Stomach (tissue), 9 donors: Measurements from ENCODE around the gene SCAF4. TPM values are rescaled to one million over a fixed set of nuclear protein-coding genes. Genes with fewer than 3 reads are reported as not detected.

ENCODE experiments used
- DNase-seq, 2 donors: peaks; one replicate each; pipeline versions ENCODE4 v3.0.0 to v3.0.0-alpha.2; 2013 to 2019
- H3K27ac ChIP-seq, 5 donors: fragments of 200-600 bp in 4 of 5; sonication (generic) in 4 of 5; one replicate each; pipeline ENCODE4 v1.5.1; 2013 to 2019; ENCODE audit warnings: mild to moderate bottlenecking in 1 of 5, moderate library complexity in 1 of 5
- H3K27me3 ChIP-seq, 3 donors: fragments of 200-600 bp; sonication (generic); one replicate each; pipeline ENCODE4 v1.5.1; 2017 to 2019; ENCODE audit warnings: mixed run types in 1 of 3
- H3K36me3 ChIP-seq, 4 donors: fragments of 200-600 bp; sonication (generic); 1 replicate in 3 of 4; 2 replicates in 1 of 4; pipeline ENCODE4 v1.5.1; 2016 to 2019
- H3K4me1 ChIP-seq, 4 donors: fragments of 200-600 bp; sonication (generic); one replicate each; pipeline ENCODE4 v1.5.1; 2016 to 2019
- H3K4me3 ChIP-seq, 4 donors: fragments of 200-600 bp; sonication (generic) in 3 of 4; one replicate each; pipeline ENCODE4 v1.5.1; 2016 to 2019; ENCODE audit warnings: mild to moderate bottlenecking in 1 of 4
- H3K9me3 ChIP-seq, 4 donors: fragments of 200-600 bp; sonication (generic); one replicate each; pipeline ENCODE4 v1.5.1; 2016 to 2019
- CTCF ChIP-seq, 7 experiments: fragments of 450-650 bp in 4 of 7; fragments of 200-600 bp in 3 of 7; sonication (generic) in 3 of 7; IDR thresholded peaks; one replicate each; pipeline ENCODE4 v1.5.1; 2016 to 2019; ENCODE audit warnings: antibody characterized with exemption in 7 of 7, control low read depth in 2 of 7, mild to moderate bottlenecking in 1 of 7
- EP300 ChIP-seq: sonication (generic); formaldehyde crosslinking; IDR thresholded peaks from one replicate; pipeline ENCODE4 v1.6.1; 2017; ENCODE audit warnings: antibody characterized with exemption
- POLR2A ChIP-seq, 4 donors: fragments of 450-650 bp; IDR thresholded peaks; one replicate each; pipeline ENCODE4 v1.6.1; 2016; ENCODE audit warnings: antibody characterized with exemption in 4 of 4, control low read depth in 2 of 4, mild to moderate bottlenecking in 1 of 4, moderate library complexity in 1 of 4
- POLR2AphosphoS5 ChIP-seq, 3 donors: sonication (generic); formaldehyde crosslinking; IDR thresholded peaks; one replicate each; pipeline ENCODE4 v1.6.1; 2016; ENCODE audit warnings: antibody characterized with exemption in 3 of 3
- WGBS, 5 donors: extraction: QIAGEN DNeasy Blood & Tissue Kit in 3 of 5; methylation state at CpG; one replicate each; pipeline versions ENCODE4 v1.1.5 to v1.1.7; 2013 to 2018; 5-methylcytosine and 5-hydroxymethylcytosine counted together
- intact Hi-C: fragments of 100-400 bp; cut with DNase I; formaldehyde crosslinking; loops from one replicate; pipeline ENCODE4 v1.15.1; 2023; ENCODE audit warnings: low total_unique reads
- polyA plus RNA-seq, 3 donors: library from polyadenylated mRNA; stranded (reverse); fragments of 200-250 nt; gene quantifications; one replicate each; pipeline ENCODE4 v1.2.3, GENCODE V29; 2013
- small RNA-seq, 4 donors: library from RNA; depleted of rRNA; stranded (forward); fragments of <200 nt; gene quantifications; one replicate each; pipeline ENCODE3, GENCODE V24; 2016
- total RNA-seq, 5 donors: library from RNA; depleted of rRNA; stranded (reverse); fragments of >200 nt; gene quantifications; one replicate each; pipeline versions ENCODE4 v1.1.0 to v1.2.3, GENCODE V29; 2014 to 2016
- donor health status: healthy with polysubstance abuse.
- donor health status: Bipolar disorder and iron deficiency.
- donor health status: healthy.

SCAF4 gene
- total and polyA plus RNA-seq, 8 donors, result 5.4 to 34.4 (median 13.6) TPM

- H3K4me3 ChIP-seq, result no peak overlapping the region
- no peaks in the 10 kb centered on the region for H3K9me3 ChIP-seq
- no peaks in the 10 kb centered on the region for H3K36me3 ChIP-seq
- TF ChIP-seq CTCF (IDR thresholded peaks at IDR 0.05) (no peak), EP300 (no peak), POLR2A (IDR thresholded peaks at IDR 0.05) (no peak), POLR2AphosphoS5 (IDR thresholded peaks at IDR 0.05) (no peak)
- H3K27ac ChIP-seq, result no peak overlapping the region
- intact Hi-C loops, result no loop called here
- H3K27me3 ChIP-seq, result no peaks in the 10 kb centered on the region
- WGBS, 5 donors, result 84 to 89% (median 86%) methylated on average over 11 of the region's 11 CpGs
- H3K4me1 ChIP-seq, result peaks cover 0 to 3% (median 1%) of the 10 kb centered on the region in 4 donors
- no peak for DNase-seq
These were observed 106.9 kb downstream of the SCAF4 start for GRCh38 chr21:31624961-31625491.

GRCh38 chr21:31624181-31624580 lies 107.7 kb downstream of the SCAF4 start:
- TF ChIP-seq CTCF (IDR thresholded peaks at IDR 0.05), result no peak
- TF ChIP-seq EP300, result no peak
- intact Hi-C loops, result no loop called here
- no peaks in the 10 kb centered on the region for H3K36me3 ChIP-seq
- H3K9me3 ChIP-seq, result no peaks in the 10 kb centered on the region
- H3K4me1 ChIP-seq, result no peaks in the 10 kb centered on the region
- no peaks in the 10 kb centered on the region for H3K27me3 ChIP-seq
- 67 to 75% (median 69%) methylated on average over 3 of the region's 3 CpGs for WGBS, 5 donors
- H3K27ac ChIP-seq, result no peak overlapping the region
- DNase-seq, result no peak
- H3K4me3 ChIP-seq, result no peak overlapping the region

DNA sequence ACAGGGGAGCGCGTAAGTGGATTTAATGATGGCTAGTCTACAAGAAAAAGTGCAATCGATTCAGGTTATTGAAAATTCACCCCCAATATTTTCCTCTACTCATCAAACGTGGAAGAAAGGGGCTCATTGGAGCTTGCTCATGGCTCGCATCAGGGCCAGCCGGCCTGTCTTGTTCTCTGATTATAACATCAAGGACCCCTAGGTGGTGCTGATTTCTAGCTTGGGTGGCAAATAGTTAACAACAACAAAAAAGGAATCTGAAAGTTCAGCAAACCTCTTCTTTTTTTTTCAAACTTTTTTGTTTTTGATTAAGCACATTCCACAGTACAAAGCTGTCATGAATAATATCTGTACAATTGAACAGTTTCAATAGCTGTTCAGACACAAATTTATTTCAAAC lies 108.3 kb downstream of the SCAF4 start:
- TF ChIP-seq EP300 (no peak), CTCF (IDR thresholded peaks at IDR 0.05) (no peak), POLR2A (IDR thresholded peaks at IDR 0.05) (no peak), POLR2AphosphoS5 (IDR thresholded peaks at IDR 0.05) (no peak)
- intact Hi-C loops, result no loop called here
- DNase-seq, result no peak
- H3K4me3 ChIP-seq, result no peak overlapping the region
- H3K27me3 ChIP-seq, result no peaks in the 10 kb centered on the region
- H3K9me3 ChIP-seq, result peaks cover 0 to 2% (median 0%) of the 10 kb centered on the region in 4 donors
- no peaks in the 10 kb centered on the region for H3K4me1 ChIP-seq
- H3K27ac ChIP-seq, result no peak overlapping the region
- WGBS, 5 donors, result 81 to 90% (median 86%) methylated on average over 6 of the region's 6 CpGs
- no peaks in the 10 kb centered on the region for H3K36me3 ChIP-seq

DNA sequence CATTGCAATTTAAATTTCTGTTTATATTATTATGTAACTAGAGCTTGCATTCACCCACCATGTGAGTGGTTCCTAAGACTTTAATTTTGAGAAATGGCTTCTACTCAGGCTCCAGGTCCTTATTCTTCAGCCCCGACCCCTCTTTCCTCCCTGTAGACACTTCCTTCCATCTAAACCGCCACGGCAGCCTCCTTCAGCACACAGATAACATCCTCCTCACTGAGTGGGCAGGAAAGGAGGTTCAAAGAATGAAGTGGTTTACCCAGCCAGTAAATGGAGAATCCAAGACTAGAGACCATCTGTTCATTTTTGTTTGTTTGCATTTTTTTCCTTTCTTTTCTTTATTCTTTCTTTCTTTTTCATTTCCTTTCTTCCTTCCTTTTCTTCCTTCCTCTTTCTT lies 109.5 kb downstream of the SCAF4 start:
- Histone ChIP-seq H3K9me3 (peaks cover 0 to 3% (median 0%) of the 10 kb centered on the region in 4 donors), H3K4me3 (no peak overlapping the region), H3K27me3 (no peaks in the 10 kb centered on the region), H3K4me1 (no peaks in the 10 kb centered on the region), H3K36me3 (no peaks in the 10 kb centered on the region), H3K27ac (no peak overlapping the region)
- intact Hi-C loops, result no loop called here
- WGBS, 5 donors, result 57 to 72% (median 67%) methylated on average over 3 of the region's 3 CpGs
- no peak for DNase-seq
- TF ChIP-seq POLR2A (IDR thresholded peaks at IDR 0.05) (no peak), CTCF (IDR thresholded peaks at IDR 0.05) (no peak), POLR2AphosphoS5 (IDR thresholded peaks at IDR 0.05) (no peak), EP300 (no peak)

Small RNAs within 50 kb of the gene (small RNA-seq; reads per million reads assigned to genes)
- 0 reads per million in 4 donors for gene RF01241

Other genes starting within 250 kb of the SCAF4 start
- gene SOD1, start 72.4 kb downstream of the SCAF4 start, total RNA-seq, result 100 to 1,000 TPM in 2 of 5 donors, 10 to 100 TPM in 3; 45.5 to 219 (median 78.1) TPM
- 100 to 1,000 TPM; 294 to 358 (median 350) TPM for gene SOD1, start 72.4 kb downstream of the SCAF4 start, polyA plus RNA-seq
- 1 to 10 TPM in 3 of 5 donors, not detected in 2; 1.8 to 4.1 (median 2.6) TPM for gene HUNK, start 140.9 kb upstream of the SCAF4 start, total RNA-seq
- gene HUNK, start 140.9 kb upstream of the SCAF4 start, polyA plus RNA-seq, result under 1 TPM; 0.13 to 0.68 (median 0.31) TPM